GM12878 (cell line): ENCODE measurements around the gene CALHM2.

Experiments
- ATF2 ChIP-seq: IDR thresholded peaks from 2 replicates; pipeline ENCODE4 v1.6.1; 2012; ENCODE audit warnings: low read length, inconsistent platforms
- BHLHE40 ChIP-seq, 2 experiments: fragments of 450-650 bp in 1 of 2; IDR thresholded peaks; 2 replicates each; pipeline ENCODE4 v1.6.1; 2011 to 2017; ENCODE audit warnings: low read depth in 2 of 2, borderline replicate concordance in 1 of 2, improper control_type of control experiment in 1 of 2, low read length in 1 of 2, mild to moderate bottlenecking in 1 of 2
- ELK1 ChIP-seq: IDR thresholded peaks from 2 replicates; pipeline ENCODE4 v1.6.1; 2012; ENCODE audit warnings: low read depth, low read length, improper control_type of control experiment
- EZH2 ChIP-seq: IDR thresholded peaks from 2 replicates; pipeline ENCODE4 v1.6.1; 2012; ENCODE audit warnings: low read depth, mild to moderate bottlenecking, control low read depth, inconsistent platforms, low read length, borderline replicate concordance; ENCODE audit not compliant: control insufficient read depth
- FOXK2 ChIP-seq: fragments of 450-650 bp; IDR thresholded peaks from 2 replicates; pipeline ENCODE4 v1.6.1; 2017; ENCODE audit warnings: mild to moderate bottlenecking, moderate library complexity
- HDGF ChIP-seq: fragments of 450-650 bp; IDR thresholded peaks from 2 replicates; pipeline ENCODE4 v1.6.1; 2016; ENCODE audit warnings: antibody characterized with exemption
- POLR2A ChIP-seq: IDR thresholded peaks from 2 replicates; pipeline ENCODE4 v1.6.1; 2011; ENCODE audit warnings: low read depth, mild to moderate bottlenecking, low read length
- POLR2AphosphoS5 ChIP-seq: IDR thresholded peaks from 2 replicates; pipeline ENCODE4 v1.6.1; 2011; ENCODE audit warnings: mild to moderate bottlenecking, low read length, inconsistent platforms
- SMAD1 ChIP-seq: fragments of 450-650 bp; IDR thresholded peaks from 2 replicates; pipeline ENCODE4 v1.6.1; 2018; ENCODE audit warnings: mild to moderate bottlenecking, low read depth; ENCODE audit not compliant: partially characterized antibody
- TBL1XR1 ChIP-seq: IDR thresholded peaks from 2 replicates; pipeline ENCODE4 v1.6.1; 2012; ENCODE audit warnings: low read depth, low read length, improper control_type of control experiment
- WRNIP1 ChIP-seq: IDR thresholded peaks from 2 replicates; pipeline ENCODE4 v1.6.1; 2011; ENCODE audit warnings: low read depth, low read length, improper control_type of control experiment, borderline replicate concordance
- ZZZ3 ChIP-seq: IDR thresholded peaks from 2 replicates; pipeline ENCODE4 v1.6.1; 2011; ENCODE audit warnings: low read depth; ENCODE audit not compliant: control insufficient read depth, insufficient read length
- TF ChIP-seq, protein P1 (sequence below), 3 experiments: IDR thresholded peaks in 2 of 3; conservative IDR thresholded peaks in 1 of 3; 2 replicates each; pipeline ENCODE4 v1.5.1; 2011; ENCODE audit warnings: low read depth in 3 of 3, low read length in 3 of 3, mild to moderate bottlenecking in 3 of 3, control low read depth in 2 of 3, moderate library complexity in 2 of 3, inconsistent platforms in 1 of 3, mixed read lengths in 1 of 3; ENCODE audit not compliant: control insufficient read depth in 2 of 3, insufficient read depth in 1 of 3; ENCODE audit errors: extremely low read depth in 1 of 3

- TF ChIP-seq, protein P1, sequence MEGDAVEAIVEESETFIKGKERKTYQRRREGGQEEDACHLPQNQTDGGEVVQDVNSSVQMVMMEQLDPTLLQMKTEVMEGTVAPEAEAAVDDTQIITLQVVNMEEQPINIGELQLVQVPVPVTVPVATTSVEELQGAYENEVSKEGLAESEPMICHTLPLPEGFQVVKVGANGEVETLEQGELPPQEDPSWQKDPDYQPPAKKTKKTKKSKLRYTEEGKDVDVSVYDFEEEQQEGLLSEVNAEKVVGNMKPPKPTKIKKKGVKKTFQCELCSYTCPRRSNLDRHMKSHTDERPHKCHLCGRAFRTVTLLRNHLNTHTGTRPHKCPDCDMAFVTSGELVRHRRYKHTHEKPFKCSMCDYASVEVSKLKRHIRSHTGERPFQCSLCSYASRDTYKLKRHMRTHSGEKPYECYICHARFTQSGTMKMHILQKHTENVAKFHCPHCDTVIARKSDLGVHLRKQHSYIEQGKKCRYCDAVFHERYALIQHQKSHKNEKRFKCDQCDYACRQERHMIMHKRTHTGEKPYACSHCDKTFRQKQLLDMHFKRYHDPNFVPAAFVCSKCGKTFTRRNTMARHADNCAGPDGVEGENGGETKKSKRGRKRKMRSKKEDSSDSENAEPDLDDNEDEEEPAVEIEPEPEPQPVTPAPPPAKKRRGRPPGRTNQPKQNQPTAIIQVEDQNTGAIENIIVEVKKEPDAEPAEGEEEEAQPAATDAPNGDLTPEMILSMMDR (IDR thresholded peaks at IDR 0.05 in 2 of 3, conservative IDR thresholded peaks at IDR 0.05 in 1 of 3; ENCODE audit: control insufficient read depth in 2 of 3, extremely low read depth in 1 of 3, insufficient read depth in 1 of 3, low read depth in 3 of 3, low read length in 3 of 3): no peak
- TF ChIP-seq ZZZ3: no peak
- TF ChIP-seq BHLHE40 (IDR thresholded peaks at IDR 0.05; ENCODE audit: borderline replicate concordance in 1 of 2, low read depth in 2 of 2, low read length in 1 of 2): no peak
- TF ChIP-seq POLR2AphosphoS5: no peak
- TF ChIP-seq ATF2: no peak
- no peak for TF ChIP-seq WRNIP1
- TF ChIP-seq ELK1: no peak
- no peak for TF ChIP-seq EZH2
- TF ChIP-seq POLR2A: no peak
- TF ChIP-seq TBL1XR1: no peak
- TF ChIP-seq HDGF: no peak
- TF ChIP-seq FOXK2: no peak
- TF ChIP-seq SMAD1: no peak
Observed at GRCh38 chr10:103480521-103480920, 28.4 kb upstream of the CALHM2 start.
